Stimulated activated memory B cell treated with anti-CD40 and anti-IgM and Interleukin-4, amounts not matched to agents 10 μg/mL and 1 μg/mL and 100 μg/mL, for 72 hours (primary cell): ENCODE measurements around the gene PLXNA3.

Source experiments
- ATAC-seq: fragments of 150-1000 bp; cut with Tn5 transposase; 2 replicates; pipeline ENCODE4 v1.10.0; 2021
- H3K27ac Mint-ChIP-seq: one replicate; pipeline ENCODE4 v1.8.0; 2022; ENCODE audit warnings: mild to moderate bottlenecking, mixed read lengths
- H3K27me3 Mint-ChIP-seq: one replicate; pipeline ENCODE4 v1.8.0; 2022; ENCODE audit warnings: mixed read lengths
- H3K36me3 Mint-ChIP-seq: one replicate; pipeline ENCODE4 v1.8.0; 2022; ENCODE audit warnings: mixed read lengths
- H3K4me1 Mint-ChIP-seq: one replicate; pipeline ENCODE4 v1.8.0; 2022; ENCODE audit warnings: mixed read lengths
- H3K4me3 Mint-ChIP-seq: one replicate; pipeline ENCODE4 v1.8.0; 2022; ENCODE audit warnings: mild to moderate bottlenecking, moderate library complexity, mixed read lengths
- H3K9me3 Mint-ChIP-seq: one replicate; pipeline ENCODE4 v1.8.0; 2022; ENCODE audit warnings: mixed read lengths

The PLXNA3 gene

GRCh38 chrX:154430479-154430878, 27.6 kb upstream of the PLXNA3 start:
- Mint-ChIP-seq H3K4me1 (peaks cover 21% of the 10 kb centered on the region), H3K36me3 (peaks cover 15% of the 10 kb centered on the region), H3K27me3 (no peaks in the 10 kb centered on the region), H3K4me3 (peak overlapping the region; percentile 13), H3K27ac (peak overlapping the region; percentile 84), H3K9me3 (no peaks in the 10 kb centered on the region)
- no peak for ATAC-seq

- Mint-ChIP-seq H3K4me3 (no peak overlapping the region), H3K27me3 (no peaks in the 10 kb centered on the region)
- no peak for ATAC-seq
Measured at GRCh38 chrX:154430916-154431315, 27.2 kb upstream of the PLXNA3 start.

GRCh38 chrX:154431341-154431740, 26.7 kb upstream of the PLXNA3 start:
- no peak overlapping the region for H3K27ac Mint-ChIP-seq
- peaks cover 24% of the 10 kb centered on the region for H3K36me3 Mint-ChIP-seq
- H3K27me3 Mint-ChIP-seq: no peaks in the 10 kb centered on the region
- ATAC-seq: no peak
- H3K4me3 Mint-ChIP-seq: peak overlapping the region; percentile 26
- no peaks in the 10 kb centered on the region for H3K9me3 Mint-ChIP-seq
- peaks cover 30% of the 10 kb centered on the region for H3K4me1 Mint-ChIP-seq

More at GRCh38 chrX:154430916-154431315, 27.2 kb upstream of the PLXNA3 start:
- peaks cover 20% of the 10 kb centered on the region for H3K36me3 Mint-ChIP-seq
- peaks cover 25% of the 10 kb centered on the region for H3K4me1 Mint-ChIP-seq
- peak overlapping the region; percentile 84 for H3K27ac Mint-ChIP-seq
- no peaks in the 10 kb centered on the region for H3K9me3 Mint-ChIP-seq

GRCh38 chrX:154432210-154432609, 25.9 kb upstream of the PLXNA3 start:
- Mint-ChIP-seq H3K9me3 (no peaks in the 10 kb centered on the region), H3K4me1 (peaks cover 31% of the 10 kb centered on the region), H3K4me3 (no peak overlapping the region), H3K36me3 (peaks cover 24% of the 10 kb centered on the region), H3K27ac (no peak overlapping the region), H3K27me3 (no peaks in the 10 kb centered on the region)
- ATAC-seq: no peak

GRCh38 chrX:154433605-154434004, 24.5 kb upstream of the PLXNA3 start:
- ATAC-seq: no peak
- H3K36me3 Mint-ChIP-seq: peaks cover 24% of the 10 kb centered on the region
- no peak overlapping the region for H3K4me3 Mint-ChIP-seq
- H3K27ac Mint-ChIP-seq: no peak overlapping the region
- no peaks in the 10 kb centered on the region for H3K9me3 Mint-ChIP-seq
- no peaks in the 10 kb centered on the region for H3K27me3 Mint-ChIP-seq
- peaks cover 35% of the 10 kb centered on the region for H3K4me1 Mint-ChIP-seq

- Mint-ChIP-seq H3K27ac (no peak overlapping the region), H3K4me1 (peaks cover 38% of the 10 kb centered on the region), H3K9me3 (no peaks in the 10 kb centered on the region), H3K27me3 (no peaks in the 10 kb centered on the region), H3K4me3 (no peak overlapping the region), H3K36me3 (peaks cover 24% of the 10 kb centered on the region)
- ATAC-seq: no peak
Measured at GRCh38 chrX:154434394-154435168, 23.5 kb upstream of the PLXNA3 start.

- Mint-ChIP-seq H3K27me3 (no peaks in the 10 kb centered on the region), H3K27ac (peak overlapping the region; percentile 80), H3K4me1 (peaks cover 39% of the 10 kb centered on the region), H3K36me3 (peaks cover 24% of the 10 kb centered on the region), H3K4me3 (no peak overlapping the region), H3K9me3 (no peaks in the 10 kb centered on the region)
- ATAC-seq: no peak
Measured at GRCh38 chrX:154435171-154435733, 22.8 kb upstream of the PLXNA3 start.

- H3K27ac Mint-ChIP-seq: peak overlapping the region; percentile 80
- H3K4me3 Mint-ChIP-seq: peak overlapping the region; percentile 80
- no peaks in the 10 kb centered on the region for H3K9me3 Mint-ChIP-seq
- peak; percentile 79 for ATAC-seq
- H3K4me1 Mint-ChIP-seq: peaks cover 35% of the 10 kb centered on the region
- no peaks in the 10 kb centered on the region for H3K27me3 Mint-ChIP-seq
- H3K36me3 Mint-ChIP-seq: peaks cover 22% of the 10 kb centered on the region
Measured at GRCh38 chrX:154436374-154436982, 21.6 kb upstream of the PLXNA3 start.

- H3K36me3 Mint-ChIP-seq: peaks cover 19% of the 10 kb centered on the region
- H3K4me1 Mint-ChIP-seq: peaks cover 32% of the 10 kb centered on the region
- H3K27me3 Mint-ChIP-seq: no peaks in the 10 kb centered on the region
- peak within 1 kb of the TSS; percentile 80 for H3K27ac Mint-ChIP-seq
- H3K4me3 Mint-ChIP-seq: peak within 1 kb of the TSS; percentile 92
- peak; percentile 72 for ATAC-seq
- no peaks in the 10 kb centered on the region for H3K9me3 Mint-ChIP-seq
Measured at GRCh38 chrX:154436983-154437752, 20.9 kb upstream of the PLXNA3 start, which contains the start of gene GDI1. TSS of gene GDI1 (plus strand) at chrX:154437154. CDS start at chrX:154437255, 101 bp downstream.

GRCh38 chrX:154437971-154438893, 19.8 kb upstream of the PLXNA3 start:
- H3K27ac Mint-ChIP-seq: peak overlapping the region; percentile 78
- peaks cover 36% of the 10 kb centered on the region for H3K4me1 Mint-ChIP-seq
- no peaks in the 10 kb centered on the region for H3K9me3 Mint-ChIP-seq
- peaks cover 19% of the 10 kb centered on the region for H3K36me3 Mint-ChIP-seq
- H3K27me3 Mint-ChIP-seq: no peaks in the 10 kb centered on the region
- peak overlapping the region; percentile 92 for H3K4me3 Mint-ChIP-seq
- no peak for ATAC-seq

- Mint-ChIP-seq H3K36me3 (peaks cover 14% of the 10 kb centered on the region), H3K9me3 (no peaks in the 10 kb centered on the region), H3K4me3 (no peak overlapping the region), H3K27ac (no peak overlapping the region), H3K27me3 (no peaks in the 10 kb centered on the region), H3K4me1 (peaks cover 42% of the 10 kb centered on the region)
- no peak for ATAC-seq
Measured at GRCh38 chrX:154439841-154440240, 18.2 kb upstream of the PLXNA3 start.

- Mint-ChIP-seq H3K27ac (no peak overlapping the region), H3K36me3 (peaks cover 6% of the 10 kb centered on the region), H3K4me1 (peaks cover 39% of the 10 kb centered on the region), H3K9me3 (no peaks in the 10 kb centered on the region), H3K27me3 (no peaks in the 10 kb centered on the region), H3K4me3 (no peak overlapping the region)
- ATAC-seq: no peak
Measured at GRCh38 chrX:154440623-154441357, 17.3 kb upstream of the PLXNA3 start.

- peaks cover 7% of the 10 kb centered on the region for H3K36me3 Mint-ChIP-seq
- no peak overlapping the region for H3K27ac Mint-ChIP-seq
Measured at GRCh38 chrX:154441564-154441963, 16.5 kb upstream of the PLXNA3 start.

More at GRCh38 chrX:154441564-154441963, 16.5 kb upstream of the PLXNA3 start:
- H3K27me3 Mint-ChIP-seq: no peaks in the 10 kb centered on the region
- no peaks in the 10 kb centered on the region for H3K9me3 Mint-ChIP-seq
- H3K4me3 Mint-ChIP-seq: no peak overlapping the region
- no peak for ATAC-seq
- H3K4me1 Mint-ChIP-seq: peaks cover 39% of the 10 kb centered on the region
